T-helper 1 cell treated with Interleukin-12 subunit alpha and Interleukin-12 subunit beta and Interleukin-4 antibody, amounts not matched to agents 30 μg/mL and 1 μg/mL, for 36 hours (primary cell): ENCODE measurements around the gene PARN.
"Not testable (repeated sequence)": the region's sequence is repeated elsewhere in the genome, so short reads cannot be mapped to it uniquely, and the experiment has no call there.

Experiments
- H3K27ac Mint-ChIP-seq: one replicate; pipeline ENCODE4 v1.8.0; 2021; ENCODE audit warnings: mild to moderate bottlenecking, mixed read lengths
- H3K27me3 Mint-ChIP-seq: one replicate; pipeline ENCODE4 v1.8.0; 2021; ENCODE audit warnings: low read depth, mixed read lengths
- H3K36me3 Mint-ChIP-seq: one replicate; pipeline ENCODE4 v1.8.0; 2021; ENCODE audit warnings: low read depth, mixed read lengths
- H3K4me1 Mint-ChIP-seq: one replicate; pipeline ENCODE4 v1.8.0; 2021; ENCODE audit warnings: low read depth, mixed read lengths
- H3K4me3 Mint-ChIP-seq: one replicate; pipeline ENCODE4 v1.8.0; 2021; ENCODE audit warnings: mild to moderate bottlenecking, moderate library complexity, mixed read lengths
- H3K9me3 Mint-ChIP-seq: one replicate; pipeline ENCODE4 v1.8.0; 2021; ENCODE audit warnings: mixed read lengths

PARN gene

DNA sequence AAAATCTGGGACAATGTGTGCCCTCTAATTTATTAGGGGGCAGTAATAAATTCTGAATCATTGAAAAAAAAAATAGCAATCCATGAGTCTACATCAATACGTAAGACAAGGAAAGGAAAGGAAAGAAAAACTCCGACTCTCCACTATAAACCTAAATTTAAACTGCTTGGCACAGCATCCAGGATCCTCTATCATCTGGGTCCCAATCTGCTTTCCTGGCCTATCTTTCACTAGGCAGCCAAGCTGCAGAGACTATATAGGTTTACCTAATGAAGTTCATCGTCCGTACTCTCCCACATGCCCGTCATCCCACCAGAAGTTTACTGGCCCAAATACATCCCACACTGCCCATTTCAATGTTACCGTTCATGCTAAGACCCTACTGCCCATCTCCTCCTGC lies 179.2 kb downstream of the PARN start:
- H3K4me3 Mint-ChIP-seq, result no peak overlapping the region
- no peaks in the 10 kb centered on the region for H3K4me1 Mint-ChIP-seq
- H3K36me3 Mint-ChIP-seq, result peaks cover 1% of the 10 kb centered on the region
- H3K27me3 Mint-ChIP-seq, result no peaks in the 10 kb centered on the region
- H3K27ac Mint-ChIP-seq, result no peak overlapping the region
- H3K9me3 Mint-ChIP-seq, result no peaks in the 10 kb centered on the region

DNA sequence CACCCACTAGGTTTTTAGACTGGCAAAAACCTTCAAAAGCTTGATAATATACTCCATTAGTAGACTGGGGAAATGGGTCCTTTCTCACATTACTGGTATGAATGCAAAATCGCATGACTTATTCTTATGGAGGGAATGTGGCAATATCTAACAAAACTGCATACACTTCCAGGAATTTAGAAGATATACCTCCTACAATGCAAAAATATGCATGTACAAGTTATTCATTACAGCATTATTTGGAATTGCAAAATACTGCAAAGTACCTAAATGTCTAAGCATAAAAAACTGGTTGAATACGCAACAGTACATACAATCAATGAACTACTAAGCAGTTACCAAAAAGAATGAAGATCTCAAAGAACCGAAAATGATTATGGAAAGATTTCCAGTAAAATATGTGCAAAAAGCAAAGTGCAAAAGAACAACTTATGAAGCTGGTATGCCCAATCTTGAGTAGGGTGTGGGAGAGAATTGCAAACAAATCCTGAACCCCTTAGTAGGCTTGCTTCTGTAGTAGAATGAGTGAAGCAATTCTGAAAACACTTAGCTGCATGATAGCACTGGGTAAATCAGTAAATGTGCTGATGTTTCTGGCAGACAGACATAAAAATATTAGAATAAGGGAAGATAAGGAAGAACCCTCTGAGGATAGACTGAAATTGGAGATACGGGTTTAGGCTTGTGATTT lies 180.1 kb downstream of the PARN start:
- Mint-ChIP-seq H3K27me3 (no peaks in the 10 kb centered on the region), H3K4me1 (no peaks in the 10 kb centered on the region), H3K9me3 (no peaks in the 10 kb centered on the region), H3K27ac (no peak overlapping the region), H3K36me3 (peaks cover 3% of the 10 kb centered on the region), H3K4me3 (no peak overlapping the region)

DNA sequence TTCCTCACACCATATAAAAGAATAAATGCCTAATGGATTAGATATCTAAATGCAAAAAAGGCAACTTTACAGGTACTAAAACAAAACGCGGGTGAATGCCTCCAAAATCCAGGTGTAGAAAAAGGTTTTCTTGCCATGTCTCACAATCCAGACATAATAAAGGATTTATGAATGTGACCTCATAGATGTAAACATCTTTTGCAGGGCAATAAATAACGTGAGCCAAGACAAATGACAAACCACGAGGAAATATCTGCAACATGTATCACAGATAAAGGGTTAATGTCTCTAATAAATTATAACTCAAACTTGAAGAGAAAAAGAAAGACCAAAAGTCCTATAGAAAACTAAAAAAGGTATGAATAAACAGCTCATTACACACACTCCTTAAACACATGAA lies 180.7 kb downstream of the PARN start:
- Mint-ChIP-seq H3K4me3 (no peak overlapping the region), H3K27ac (no peak overlapping the region), H3K27me3 (no peaks in the 10 kb centered on the region), H3K9me3 (no peaks in the 10 kb centered on the region), H3K4me1 (no peaks in the 10 kb centered on the region), H3K36me3 (peaks cover 3% of the 10 kb centered on the region)

DNA sequence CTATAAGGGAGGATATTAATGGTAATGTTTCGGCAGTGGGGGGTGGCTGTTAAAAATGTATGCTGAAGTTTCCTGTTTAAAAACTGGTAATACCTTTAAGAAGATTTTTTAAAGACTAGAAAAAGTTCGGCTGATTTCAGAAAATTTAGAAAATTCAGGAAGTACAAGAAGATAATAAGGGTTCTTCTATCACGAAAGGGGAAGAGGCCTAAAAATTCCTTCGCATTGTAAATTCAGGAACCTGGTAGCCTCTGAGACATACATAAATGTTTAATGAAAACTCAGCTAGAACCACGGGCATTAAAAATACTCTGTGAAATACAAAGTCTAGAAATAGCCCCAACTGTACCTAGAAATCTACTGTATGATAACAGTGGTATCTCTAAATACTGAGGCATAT lies 181.2 kb downstream of the PARN start:
- Mint-ChIP-seq H3K4me3 (no peak overlapping the region), H3K9me3 (no peaks in the 10 kb centered on the region), H3K27ac (no peak overlapping the region), H3K36me3 (peaks cover 3% of the 10 kb centered on the region), H3K4me1 (no peaks in the 10 kb centered on the region), H3K27me3 (no peaks in the 10 kb centered on the region)

DNA sequence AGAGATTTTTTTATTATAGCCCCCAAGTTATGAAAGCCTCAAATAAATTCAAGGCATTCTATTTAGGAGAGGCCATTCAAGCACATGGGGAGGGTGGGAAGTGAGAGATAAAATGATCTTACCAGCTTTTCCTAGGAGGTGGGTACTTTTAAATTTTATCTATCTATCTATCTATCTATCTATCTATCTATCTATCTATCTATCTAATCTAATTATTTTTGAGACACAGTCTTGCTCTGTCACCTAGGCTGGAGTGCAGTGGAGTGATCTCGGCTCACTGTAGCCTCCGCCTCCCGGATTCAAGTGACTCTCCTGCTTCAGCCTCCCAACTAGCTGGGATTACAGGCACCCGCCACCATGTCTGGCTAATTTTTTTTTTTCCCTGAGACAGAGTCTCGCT lies 182.3 kb downstream of the PARN start:
- no peak overlapping the region for H3K4me3 Mint-ChIP-seq

DNA sequence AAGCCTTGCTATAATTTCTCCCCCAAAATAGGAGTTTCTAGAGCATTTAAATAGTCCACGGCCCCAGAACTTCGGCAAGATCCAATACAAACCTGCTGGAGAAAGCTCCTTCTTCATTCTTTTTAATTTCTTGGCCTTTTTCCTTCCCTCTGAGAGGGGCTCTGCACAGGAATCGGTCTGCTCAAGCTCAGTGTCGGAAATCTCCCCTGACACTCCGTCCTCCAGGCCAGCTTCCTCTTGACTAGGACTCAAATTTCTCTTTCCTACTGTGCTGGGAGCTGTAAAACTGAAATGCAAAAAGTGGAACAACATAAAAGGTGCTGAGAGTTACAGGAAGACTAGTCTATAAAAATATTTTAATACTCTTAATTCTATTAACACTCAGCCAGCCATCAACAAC lies 183.3 kb downstream of the PARN start:
- Mint-ChIP-seq H3K9me3 (no peaks in the 10 kb centered on the region), H3K27me3 (no peaks in the 10 kb centered on the region), H3K4me1 (no peaks in the 10 kb centered on the region), H3K27ac (no peak overlapping the region), H3K4me3 (no peak overlapping the region), H3K36me3 (peaks cover 3% of the 10 kb centered on the region)

More for the DNA sequence above, 182.3 kb downstream of the PARN start:
- Mint-ChIP-seq H3K27me3 (no peaks in the 10 kb centered on the region), H3K9me3 (no peaks in the 10 kb centered on the region), H3K36me3 (peaks cover 3% of the 10 kb centered on the region), H3K27ac (no peak overlapping the region), H3K4me1 (no peaks in the 10 kb centered on the region)

DNA sequence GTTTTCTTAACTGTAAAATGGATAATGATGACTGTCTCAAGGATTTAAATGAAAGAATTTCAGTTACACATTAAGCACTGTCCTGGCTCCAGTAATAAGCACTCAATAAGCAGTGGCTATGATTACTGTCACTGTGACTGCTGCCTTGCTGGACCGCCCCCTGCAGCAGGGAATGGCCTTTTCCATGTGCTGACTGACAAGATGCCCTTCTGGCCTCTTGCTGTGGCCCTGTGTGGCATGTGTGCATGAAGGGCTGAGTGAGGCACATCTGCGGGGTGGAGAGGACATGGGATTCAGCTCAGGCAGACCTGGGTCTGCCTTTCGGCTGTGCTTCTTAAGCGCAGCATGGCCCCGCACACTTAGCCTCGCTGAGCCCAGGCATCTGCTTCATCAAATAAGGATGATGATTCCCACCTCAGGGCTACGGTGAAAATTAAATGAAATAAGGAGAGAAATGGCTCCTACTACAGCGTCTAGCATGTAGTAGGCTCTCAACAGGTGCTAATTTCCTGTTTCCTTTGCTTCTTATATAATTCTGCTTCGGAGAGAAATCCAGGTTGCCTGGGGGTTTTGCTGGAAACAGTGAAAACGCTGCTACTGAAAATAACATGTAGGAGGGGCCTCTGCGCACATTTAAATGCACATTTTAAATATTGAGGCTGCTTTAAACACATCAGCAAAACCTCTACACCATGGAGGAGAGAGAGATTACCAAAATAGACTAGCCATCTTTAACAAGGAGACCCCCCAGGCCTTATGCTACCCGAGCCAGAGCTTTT lies 183.9 kb downstream of the PARN start:
- Mint-ChIP-seq H3K4me3 (no peak overlapping the region), H3K36me3 (peaks cover 3% of the 10 kb centered on the region), H3K27me3 (no peaks in the 10 kb centered on the region), H3K4me1 (no peaks in the 10 kb centered on the region), H3K9me3 (no peaks in the 10 kb centered on the region), H3K27ac (no peak overlapping the region)

DNA sequence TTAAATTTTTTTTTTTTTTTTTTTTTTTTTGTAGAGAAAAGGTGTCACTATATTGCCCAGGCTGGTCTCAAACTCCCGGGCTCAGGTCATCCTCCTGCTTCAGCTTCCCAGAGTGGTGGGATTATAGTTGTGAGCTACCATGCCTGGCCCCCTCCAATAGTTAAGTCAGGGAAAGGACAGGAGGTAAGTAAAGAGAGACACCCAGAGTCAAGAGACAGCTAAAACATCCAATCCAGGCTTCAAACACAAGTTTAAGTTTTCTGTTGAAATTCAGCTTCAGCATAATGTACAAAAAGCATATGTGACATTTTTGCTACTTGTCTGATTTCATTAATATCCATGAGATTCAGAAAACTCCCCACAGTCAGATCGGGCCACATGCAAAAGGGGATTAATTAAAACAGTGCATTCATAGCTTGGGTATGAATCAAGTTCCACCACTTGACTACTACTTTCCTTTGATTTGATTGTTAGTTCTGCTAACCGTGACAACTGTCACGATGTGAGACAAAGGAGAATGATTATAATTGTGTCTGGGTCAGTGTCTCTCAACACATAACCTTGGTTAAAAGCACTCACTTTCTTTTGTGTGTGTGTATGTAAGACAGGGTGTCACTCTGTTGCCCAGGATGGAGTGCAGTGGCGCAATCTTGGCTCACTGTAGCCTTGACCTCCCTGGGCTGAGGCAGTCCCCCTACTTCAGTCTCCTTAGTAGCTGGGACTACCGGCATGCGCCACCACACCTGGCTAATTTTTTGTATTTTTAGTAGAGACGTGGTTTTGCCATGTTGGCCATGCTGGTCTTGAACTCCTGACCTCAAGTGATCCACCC lies 184.9 kb downstream of the PARN start:
- no peak overlapping the region for H3K4me3 Mint-ChIP-seq
- no peak overlapping the region for H3K27ac Mint-ChIP-seq
- H3K9me3 Mint-ChIP-seq, result no peaks in the 10 kb centered on the region

DNA sequence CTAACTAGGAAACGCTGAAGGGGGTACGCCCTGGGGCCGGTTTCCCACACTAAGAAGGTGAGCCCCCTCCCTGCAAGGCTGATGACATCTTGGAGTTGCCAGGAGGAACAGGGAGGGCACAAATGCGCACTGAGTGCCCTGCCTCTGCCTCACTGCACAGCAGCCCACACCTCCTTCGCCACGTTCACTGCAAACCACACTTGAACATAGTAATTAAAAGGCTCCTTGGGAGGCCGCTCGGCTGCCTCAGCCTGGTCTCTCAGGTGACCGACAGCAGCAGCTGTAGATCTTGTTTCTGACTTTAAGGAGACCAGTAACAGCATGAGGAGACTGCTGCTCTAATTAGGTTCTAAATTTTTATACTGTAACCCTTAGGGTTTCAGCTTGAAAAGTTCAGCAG lies 188.5 kb downstream of the PARN start:
- not testable (repeated sequence) for H3K4me3 Mint-ChIP-seq, H3K4me1 Mint-ChIP-seq, H3K36me3 Mint-ChIP-seq, H3K27ac Mint-ChIP-seq, H3K9me3 Mint-ChIP-seq, H3K27me3 Mint-ChIP-seq

More for the DNA sequence above, 184.9 kb downstream of the PARN start:
- H3K27me3 Mint-ChIP-seq, result no peaks in the 10 kb centered on the region
- H3K36me3 Mint-ChIP-seq, result peaks cover 3% of the 10 kb centered on the region
- H3K4me1 Mint-ChIP-seq, result no peaks in the 10 kb centered on the region

DNA sequence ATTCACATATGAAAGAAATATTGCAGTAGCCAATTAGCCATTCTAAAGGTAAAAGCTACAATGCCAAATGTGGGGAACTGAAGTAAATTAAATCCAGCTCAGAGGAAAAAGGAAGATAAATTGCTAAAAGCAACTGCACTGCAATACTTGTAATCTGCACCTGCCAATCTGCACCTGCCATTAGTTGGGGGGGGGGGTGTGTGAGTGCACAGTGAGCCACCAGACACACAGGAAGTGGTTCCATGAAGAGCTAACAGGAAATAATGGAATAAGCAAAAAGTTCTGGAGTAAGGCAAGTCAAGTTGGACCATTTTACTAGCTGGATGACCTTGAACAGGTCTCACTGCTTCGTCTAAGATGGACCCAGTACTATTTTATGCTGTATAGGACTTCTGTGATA lies 191.8 kb downstream of the PARN start:
- no peak overlapping the region for H3K27ac Mint-ChIP-seq
- no peak overlapping the region for H3K4me3 Mint-ChIP-seq
- H3K36me3 Mint-ChIP-seq, result peaks cover 8% of the 10 kb centered on the region
- no peaks in the 10 kb centered on the region for H3K9me3 Mint-ChIP-seq
- H3K27me3 Mint-ChIP-seq, result no peaks in the 10 kb centered on the region
- H3K4me1 Mint-ChIP-seq, result peaks cover 12% of the 10 kb centered on the region

DNA sequence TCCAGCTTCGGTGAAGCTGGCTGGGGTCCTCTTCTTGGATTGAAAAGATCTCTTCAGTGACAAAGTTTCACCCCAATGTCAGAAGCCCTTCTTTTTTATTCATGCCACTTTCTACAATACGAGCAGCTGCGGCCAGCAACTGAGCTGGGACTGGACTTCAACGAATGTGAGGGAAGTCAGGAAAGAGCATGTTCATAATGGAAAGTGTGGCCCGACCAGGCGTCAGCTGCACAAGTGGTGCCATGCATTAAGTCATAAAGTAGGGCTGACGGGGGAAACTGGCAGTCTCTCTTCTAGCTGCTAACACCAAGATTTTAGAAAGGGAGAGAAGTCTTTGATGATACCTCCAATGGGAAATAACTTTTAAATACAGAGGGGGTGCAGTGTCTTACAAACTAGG lies 192.6 kb downstream of the PARN start:
- no peaks in the 10 kb centered on the region for H3K27me3 Mint-ChIP-seq
- peaks cover 12% of the 10 kb centered on the region for H3K4me1 Mint-ChIP-seq
- H3K9me3 Mint-ChIP-seq, result no peaks in the 10 kb centered on the region
- H3K27ac Mint-ChIP-seq, result no peak overlapping the region
- H3K4me3 Mint-ChIP-seq, result no peak overlapping the region
- peaks cover 9% of the 10 kb centered on the region for H3K36me3 Mint-ChIP-seq

DNA sequence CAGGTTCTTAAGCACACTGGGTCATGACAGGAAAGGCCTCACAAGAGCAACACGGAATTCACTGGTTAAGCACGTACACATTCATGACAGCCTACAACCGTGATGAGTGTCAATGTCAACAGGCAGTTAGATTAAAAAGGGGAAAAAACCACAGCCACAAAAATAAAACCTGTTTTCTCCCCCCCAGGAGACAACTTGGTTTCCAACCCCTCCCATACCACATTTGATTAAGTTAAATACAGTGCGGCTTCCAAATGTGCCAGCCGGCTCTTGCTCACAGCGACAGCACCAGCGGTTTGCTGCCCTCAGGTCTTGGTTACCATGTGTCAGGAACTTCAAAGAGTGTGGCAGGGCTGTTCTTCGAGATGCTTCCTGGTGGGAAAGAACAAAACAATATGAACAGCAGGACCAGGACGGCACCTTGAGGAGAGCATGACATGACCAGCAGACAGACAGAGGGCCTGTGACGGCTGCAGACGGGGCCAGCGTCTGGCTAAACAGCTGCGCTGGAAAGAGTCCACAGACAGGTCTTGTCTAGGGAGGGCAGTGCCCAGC lies 193.6 kb downstream of the PARN start:
- Mint-ChIP-seq H3K27me3 (no peaks in the 10 kb centered on the region), H3K36me3 (peaks cover 12% of the 10 kb centered on the region), H3K4me3 (no peak overlapping the region), H3K27ac (no peak overlapping the region), H3K9me3 (no peaks in the 10 kb centered on the region), H3K4me1 (peaks cover 12% of the 10 kb centered on the region)

DNA sequence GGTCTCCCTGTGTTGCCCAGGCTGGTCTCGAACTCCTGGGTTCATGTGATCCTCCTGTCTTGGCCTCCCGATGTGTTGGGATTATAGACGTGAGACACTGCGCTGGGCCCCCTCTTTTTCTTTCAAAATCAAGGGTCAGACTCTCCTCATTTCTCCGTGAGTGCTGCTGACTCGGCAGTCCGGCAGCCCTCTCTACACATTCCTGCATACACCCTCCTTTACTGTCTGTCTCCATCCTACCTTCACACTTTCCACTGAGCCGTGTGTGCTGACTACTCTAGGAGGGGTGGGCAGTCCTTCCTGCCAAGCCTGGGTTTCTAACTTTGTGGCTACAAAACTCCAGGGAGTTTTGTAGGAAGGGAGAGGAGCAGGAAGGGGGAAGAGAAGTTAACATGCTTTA lies 195.2 kb downstream of the PARN start:
- Mint-ChIP-seq H3K27me3 (no peaks in the 10 kb centered on the region), H3K4me3 (no peak overlapping the region), H3K9me3 (no peaks in the 10 kb centered on the region), H3K27ac (no peak overlapping the region), H3K4me1 (peaks cover 12% of the 10 kb centered on the region), H3K36me3 (peaks cover 12% of the 10 kb centered on the region)

DNA sequence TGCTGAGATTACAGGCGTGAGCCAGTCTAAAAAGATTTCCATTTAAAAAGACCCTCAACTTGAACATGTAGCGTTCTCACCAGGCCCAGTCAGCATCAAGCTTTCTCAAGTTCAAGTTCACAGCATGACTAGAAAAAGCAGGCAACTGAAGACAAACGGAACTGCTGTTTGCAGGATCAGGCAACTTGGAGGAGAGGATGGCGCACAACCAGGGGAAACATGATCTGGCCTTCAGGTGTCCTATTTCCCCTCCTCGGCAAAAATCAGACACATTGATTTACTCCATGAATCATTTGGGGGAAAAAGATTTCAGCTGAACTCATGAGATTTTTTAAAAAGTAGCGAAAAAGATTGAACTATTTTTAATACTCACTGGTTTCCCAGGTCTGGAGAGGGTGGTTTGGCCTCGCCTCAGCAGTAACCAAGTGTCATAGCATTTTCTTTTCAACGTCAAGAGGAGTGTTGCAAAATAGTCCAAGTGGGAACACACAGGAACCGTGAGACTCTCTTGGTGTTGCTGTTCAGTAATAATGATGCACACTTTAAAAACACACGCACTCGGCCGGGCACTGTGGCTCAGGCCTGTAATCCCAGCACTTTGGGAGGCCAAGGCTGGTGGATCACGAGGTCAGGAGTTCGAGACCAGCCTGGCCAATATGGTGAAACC lies 201.0 kb downstream of the PARN start:
- not testable (repeated sequence) for H3K36me3 Mint-ChIP-seq, H3K9me3 Mint-ChIP-seq, H3K4me3 Mint-ChIP-seq, H3K27ac Mint-ChIP-seq, H3K4me1 Mint-ChIP-seq, H3K27me3 Mint-ChIP-seq
